GM12875 (cell line): ENCODE results near the gene LNX1.
"Not testable (repeated sequence)": the region's sequence is repeated elsewhere in the genome, so short reads cannot be mapped to it uniquely, and the experiment has no call there.

Source experiments
- H3K4me3 ChIP-seq: one replicate; pipeline ENCODE4 v1.5.1; 2011; ENCODE audit warnings: low read depth, low read length, control low read depth
- TF ChIP-seq, protein P1 (sequence below): IDR thresholded peaks from 2 replicates; pipeline ENCODE4 v1.5.1; 2011; ENCODE audit warnings: low read depth, mild to moderate bottlenecking, control low read depth, inconsistent platforms, low read length, moderate library complexity, borderline replicate concordance; ENCODE audit not compliant: insufficient read depth

The LNX1 gene

GRCh38 chr4:53422367-53422766 is 168.9 kb downstream of the LNX1 start:
- H3K4me3 ChIP-seq = no peak overlapping the region
- TF ChIP-seq, protein P1, sequence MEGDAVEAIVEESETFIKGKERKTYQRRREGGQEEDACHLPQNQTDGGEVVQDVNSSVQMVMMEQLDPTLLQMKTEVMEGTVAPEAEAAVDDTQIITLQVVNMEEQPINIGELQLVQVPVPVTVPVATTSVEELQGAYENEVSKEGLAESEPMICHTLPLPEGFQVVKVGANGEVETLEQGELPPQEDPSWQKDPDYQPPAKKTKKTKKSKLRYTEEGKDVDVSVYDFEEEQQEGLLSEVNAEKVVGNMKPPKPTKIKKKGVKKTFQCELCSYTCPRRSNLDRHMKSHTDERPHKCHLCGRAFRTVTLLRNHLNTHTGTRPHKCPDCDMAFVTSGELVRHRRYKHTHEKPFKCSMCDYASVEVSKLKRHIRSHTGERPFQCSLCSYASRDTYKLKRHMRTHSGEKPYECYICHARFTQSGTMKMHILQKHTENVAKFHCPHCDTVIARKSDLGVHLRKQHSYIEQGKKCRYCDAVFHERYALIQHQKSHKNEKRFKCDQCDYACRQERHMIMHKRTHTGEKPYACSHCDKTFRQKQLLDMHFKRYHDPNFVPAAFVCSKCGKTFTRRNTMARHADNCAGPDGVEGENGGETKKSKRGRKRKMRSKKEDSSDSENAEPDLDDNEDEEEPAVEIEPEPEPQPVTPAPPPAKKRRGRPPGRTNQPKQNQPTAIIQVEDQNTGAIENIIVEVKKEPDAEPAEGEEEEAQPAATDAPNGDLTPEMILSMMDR = no peak

DNA sequence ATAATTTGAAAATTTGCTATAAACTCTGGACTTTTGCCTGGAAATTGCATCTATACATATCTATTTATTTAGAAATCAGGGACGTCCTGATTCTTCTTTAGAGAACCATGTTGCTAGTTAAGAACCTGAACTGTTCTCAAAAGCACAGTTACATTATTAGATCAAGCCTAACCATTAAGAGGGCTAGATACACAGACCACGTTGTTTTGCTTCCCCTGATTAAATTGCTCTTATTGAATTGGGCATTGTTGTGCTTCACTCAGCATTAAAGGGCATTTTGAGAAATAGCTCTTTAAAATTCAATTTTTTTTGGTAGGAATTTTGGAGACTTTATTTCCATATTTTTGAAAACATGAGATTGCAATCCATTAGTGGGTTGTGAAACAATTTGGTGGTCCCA is 169.5 kb downstream of the LNX1 start:
- TF ChIP-seq, protein P1 = no peak
- H3K4me3 ChIP-seq = no peak overlapping the region

DNA sequence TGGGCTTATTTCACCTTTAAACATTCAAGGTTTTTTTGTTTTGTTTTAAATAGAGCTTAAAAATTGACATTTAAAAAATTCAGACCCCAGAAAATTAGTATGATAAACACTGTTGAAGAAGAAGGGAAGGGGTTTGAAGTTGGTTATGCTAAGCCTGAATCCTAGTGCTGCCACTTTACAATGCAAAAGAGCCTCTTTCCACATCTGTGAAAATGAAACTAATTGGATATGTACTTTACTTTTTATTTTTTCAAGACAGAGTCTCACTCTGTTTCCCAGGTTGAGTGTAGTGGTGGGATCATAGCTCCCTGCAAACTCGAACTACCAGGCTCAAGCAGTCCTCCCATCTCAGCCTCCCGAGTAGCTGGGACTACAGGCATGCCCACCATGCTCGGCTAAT is 172.1 kb downstream of the LNX1 start:
- TF ChIP-seq, protein P1 = no peak
- no peak overlapping the region for H3K4me3 ChIP-seq

GRCh38 chr4:53409479-53409878 is 181.8 kb downstream of the LNX1 start:
- H3K4me3 ChIP-seq = not testable (repeated sequence)
